VCaP (cell line): ENCODE results near the gene GLOD4.
"Not testable (repeated sequence)": the region's sequence is repeated elsewhere in the genome, so short reads cannot be mapped to it uniquely, and the experiment has no call there.

ENCODE experiments used
- H3K27ac ChIP-seq: fragments of 450-650 bp; 2 replicates; pipeline ENCODE4 v1.5.1; 2017
- TF ChIP-seq, protein P1 (sequence below): fragments of 450-650 bp; conservative IDR thresholded peaks from 2 replicates; pipeline ENCODE4 v1.5.1; 2017; ENCODE audit warnings: mild to moderate bottlenecking, moderate library complexity

GLOD4 gene

GRCh38 chr17:794876-795275, 12.8 kb upstream of the GLOD4 start:
- H3K27ac ChIP-seq, result peak overlapping the region; percentile 73
- TF ChIP-seq, protein P1, sequence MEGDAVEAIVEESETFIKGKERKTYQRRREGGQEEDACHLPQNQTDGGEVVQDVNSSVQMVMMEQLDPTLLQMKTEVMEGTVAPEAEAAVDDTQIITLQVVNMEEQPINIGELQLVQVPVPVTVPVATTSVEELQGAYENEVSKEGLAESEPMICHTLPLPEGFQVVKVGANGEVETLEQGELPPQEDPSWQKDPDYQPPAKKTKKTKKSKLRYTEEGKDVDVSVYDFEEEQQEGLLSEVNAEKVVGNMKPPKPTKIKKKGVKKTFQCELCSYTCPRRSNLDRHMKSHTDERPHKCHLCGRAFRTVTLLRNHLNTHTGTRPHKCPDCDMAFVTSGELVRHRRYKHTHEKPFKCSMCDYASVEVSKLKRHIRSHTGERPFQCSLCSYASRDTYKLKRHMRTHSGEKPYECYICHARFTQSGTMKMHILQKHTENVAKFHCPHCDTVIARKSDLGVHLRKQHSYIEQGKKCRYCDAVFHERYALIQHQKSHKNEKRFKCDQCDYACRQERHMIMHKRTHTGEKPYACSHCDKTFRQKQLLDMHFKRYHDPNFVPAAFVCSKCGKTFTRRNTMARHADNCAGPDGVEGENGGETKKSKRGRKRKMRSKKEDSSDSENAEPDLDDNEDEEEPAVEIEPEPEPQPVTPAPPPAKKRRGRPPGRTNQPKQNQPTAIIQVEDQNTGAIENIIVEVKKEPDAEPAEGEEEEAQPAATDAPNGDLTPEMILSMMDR, result peak; percentile 95

DNA sequence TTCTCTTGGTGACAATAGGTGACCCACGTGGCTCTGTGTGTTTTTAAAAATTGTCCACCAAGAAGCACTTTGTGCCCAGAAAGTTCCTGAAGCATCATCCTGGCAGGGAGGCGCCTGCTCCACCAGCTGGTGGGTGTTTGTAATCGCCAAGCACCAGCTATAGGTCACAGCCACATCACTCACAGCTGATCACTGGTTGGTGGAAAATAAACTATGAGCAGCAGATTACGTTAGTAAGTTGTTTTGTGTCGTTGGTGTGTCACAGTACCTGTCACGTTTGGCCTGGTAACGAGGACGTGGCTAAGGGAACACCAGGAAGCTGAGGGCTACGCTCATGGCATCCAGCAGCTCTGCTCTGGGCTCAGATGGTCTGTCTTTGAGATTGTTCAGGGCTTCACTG, 10.2 kb upstream of the GLOD4 start:
- H3K27ac ChIP-seq, result no peak overlapping the region
- TF ChIP-seq, protein P1, result no peak

DNA sequence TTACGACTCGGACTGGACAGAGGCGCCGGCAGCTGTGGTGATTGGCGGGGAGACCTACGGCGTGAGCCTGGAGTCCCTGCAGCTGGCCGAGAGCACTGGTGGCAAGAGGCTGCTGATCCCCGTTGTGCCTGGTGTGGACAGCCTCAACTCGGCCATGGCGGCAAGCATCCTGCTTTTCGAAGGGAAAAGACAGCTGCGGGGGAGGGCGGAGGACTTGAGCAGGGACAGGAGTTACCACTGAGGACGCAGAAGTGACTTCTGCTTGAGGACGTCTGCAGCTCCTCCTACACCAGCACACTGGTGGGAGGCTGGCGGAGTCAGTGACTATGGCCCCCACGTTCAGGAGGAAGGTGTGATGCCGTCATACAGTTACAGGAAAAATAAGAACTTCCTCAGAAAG, 9.7 kb upstream of the GLOD4 start:
- TF ChIP-seq, protein P1, result no peak
- H3K27ac ChIP-seq, result no peak overlapping the region

DNA sequence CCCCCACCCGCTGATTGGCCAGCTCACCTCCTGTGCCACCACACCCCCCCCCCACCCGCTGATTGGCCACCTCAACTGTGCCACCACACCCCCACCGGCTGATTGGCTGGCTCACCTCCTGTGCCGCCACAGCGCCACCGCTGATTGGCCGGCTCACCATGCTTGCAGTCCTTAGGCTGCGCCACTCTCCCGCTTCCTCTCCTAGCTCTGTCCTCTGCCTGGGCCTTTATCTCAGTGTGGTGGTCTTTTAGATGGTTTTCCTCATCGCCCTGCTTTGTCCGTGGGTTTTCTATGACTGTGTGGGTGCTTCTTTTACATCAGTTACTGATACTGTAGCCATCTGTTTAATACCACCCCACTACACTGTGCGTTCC, 8.8 kb upstream of the GLOD4 start:
- not testable (repeated sequence) for H3K27ac ChIP-seq

- not testable (repeated sequence) for H3K27ac ChIP-seq
These were observed 8.1 kb upstream of the GLOD4 start for GRCh38 chr17:789931-790873.

DNA sequence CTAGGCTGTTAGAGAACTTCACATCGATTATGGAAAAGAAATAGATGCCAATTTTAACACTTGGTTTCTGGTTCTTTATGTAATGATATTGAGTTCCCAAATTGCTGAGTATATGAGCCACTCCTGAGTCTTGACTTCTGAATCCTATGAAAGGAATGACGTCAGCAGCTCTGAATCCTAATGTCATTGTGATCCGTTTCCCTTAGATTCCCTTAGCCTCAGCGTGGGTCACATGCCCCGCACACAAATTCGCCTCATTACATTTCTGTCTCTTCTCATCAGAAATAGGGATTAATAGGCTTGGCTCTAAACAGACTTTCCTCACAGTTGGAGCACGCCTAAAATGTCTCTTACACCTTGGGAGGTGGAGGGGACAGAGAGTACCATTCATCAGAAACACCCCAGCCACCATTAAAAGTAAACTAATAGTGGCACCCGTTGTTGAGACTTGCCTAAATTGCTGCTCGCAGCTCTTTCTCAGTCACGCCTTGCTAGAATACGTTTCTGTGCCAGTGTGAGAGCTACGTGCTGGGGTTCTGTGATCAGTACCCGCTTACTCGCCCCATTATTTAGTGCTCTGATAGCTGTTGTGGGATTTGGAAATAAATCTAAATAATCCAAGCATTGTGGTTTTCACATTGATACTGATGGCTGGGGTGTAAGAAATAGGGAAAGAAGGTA, 7.2 kb upstream of the GLOD4 start:
- no peak overlapping the region for H3K27ac ChIP-seq
- TF ChIP-seq, protein P1, result no peak

DNA sequence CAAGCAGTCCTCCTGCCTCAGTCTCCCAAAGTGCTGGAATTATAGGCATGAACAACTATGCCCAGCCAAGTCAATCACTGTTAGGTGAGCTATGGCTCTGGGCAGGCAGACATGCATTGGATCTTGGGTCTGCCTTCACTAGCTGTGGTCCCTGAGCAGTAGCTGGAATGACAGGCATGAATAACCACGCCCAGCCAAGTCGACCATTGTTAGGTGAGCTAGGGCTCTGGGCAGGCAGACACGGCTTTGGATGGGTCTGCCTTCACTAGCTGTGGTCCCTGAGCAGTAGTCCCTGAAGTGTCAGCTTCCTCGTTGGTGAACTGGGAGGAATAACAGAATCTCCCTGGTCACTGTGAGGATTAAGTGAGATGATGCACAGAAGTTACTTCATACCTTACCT, 6.5 kb upstream of the GLOD4 start:
- no peak overlapping the region for H3K27ac ChIP-seq
- TF ChIP-seq, protein P1, result no peak

GRCh38 chr17:787641-788221, 5.7 kb upstream of the GLOD4 start:
- TF ChIP-seq, protein P1, result no peak
- H3K27ac ChIP-seq, result no peak overlapping the region

DNA sequence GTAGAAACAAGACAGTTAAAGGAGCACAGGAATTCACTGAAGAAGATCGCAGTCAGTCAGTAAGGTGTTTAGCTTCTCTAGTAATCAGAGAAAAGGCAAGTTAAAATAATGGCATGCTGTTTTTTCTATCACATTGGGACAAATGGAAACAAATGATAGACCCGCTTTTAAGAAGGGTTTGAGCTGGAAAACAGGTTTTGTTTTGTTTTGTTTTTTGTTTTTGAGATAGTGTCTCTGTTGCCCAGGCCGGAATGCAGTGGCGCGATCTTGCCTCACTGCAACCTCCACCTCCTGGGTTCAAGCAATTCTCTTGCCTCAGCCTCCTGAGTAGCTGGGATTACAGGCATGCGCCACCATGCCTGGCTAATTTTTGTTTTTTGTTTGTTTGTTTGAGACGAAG, 3.8 kb upstream of the GLOD4 start:
- not testable (repeated sequence) for H3K27ac ChIP-seq
